ENCODE data around the gene MTHFR.

DNA sequence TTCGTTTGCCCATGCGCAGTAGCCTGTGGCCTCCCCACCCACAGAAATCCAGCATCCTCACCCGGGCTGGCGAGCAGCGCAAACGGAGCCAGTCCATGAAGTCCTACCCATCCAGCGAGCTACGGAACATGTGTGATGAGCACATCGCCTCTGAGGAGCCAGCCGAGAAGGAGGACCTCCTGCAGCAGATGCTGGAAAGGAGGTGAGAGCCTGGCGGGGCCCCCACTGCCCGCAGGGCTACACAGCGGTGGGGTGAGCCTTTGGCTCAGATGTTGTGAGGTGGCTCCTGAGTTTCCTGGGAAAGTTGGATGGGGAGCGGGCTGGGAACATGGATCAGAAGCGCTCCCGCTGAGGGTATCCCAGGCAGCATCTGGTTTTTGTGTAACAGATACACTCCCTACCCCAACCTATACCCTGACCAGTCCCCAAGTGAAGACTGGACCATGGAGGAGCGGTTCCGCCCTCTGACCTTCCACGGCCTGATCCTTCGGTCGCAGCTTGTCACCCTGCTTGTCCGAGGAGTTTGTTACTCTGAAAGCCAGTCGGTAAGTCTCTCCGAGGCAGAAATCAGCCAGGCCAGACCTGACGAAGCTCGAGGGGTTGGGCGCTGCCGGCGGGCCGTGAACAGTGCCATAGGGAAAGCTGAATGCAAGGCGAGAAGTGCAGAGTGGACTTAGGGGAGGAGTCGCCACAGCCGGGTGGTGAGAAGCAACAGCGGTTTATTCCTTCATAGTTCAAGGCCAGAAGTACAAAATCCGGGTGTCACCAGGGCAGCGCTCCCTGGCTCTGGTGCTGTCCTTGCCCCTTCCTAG lies 31.4 kb upstream of the MTHFR start:
- TF ChIP-seq, protein P1, sequence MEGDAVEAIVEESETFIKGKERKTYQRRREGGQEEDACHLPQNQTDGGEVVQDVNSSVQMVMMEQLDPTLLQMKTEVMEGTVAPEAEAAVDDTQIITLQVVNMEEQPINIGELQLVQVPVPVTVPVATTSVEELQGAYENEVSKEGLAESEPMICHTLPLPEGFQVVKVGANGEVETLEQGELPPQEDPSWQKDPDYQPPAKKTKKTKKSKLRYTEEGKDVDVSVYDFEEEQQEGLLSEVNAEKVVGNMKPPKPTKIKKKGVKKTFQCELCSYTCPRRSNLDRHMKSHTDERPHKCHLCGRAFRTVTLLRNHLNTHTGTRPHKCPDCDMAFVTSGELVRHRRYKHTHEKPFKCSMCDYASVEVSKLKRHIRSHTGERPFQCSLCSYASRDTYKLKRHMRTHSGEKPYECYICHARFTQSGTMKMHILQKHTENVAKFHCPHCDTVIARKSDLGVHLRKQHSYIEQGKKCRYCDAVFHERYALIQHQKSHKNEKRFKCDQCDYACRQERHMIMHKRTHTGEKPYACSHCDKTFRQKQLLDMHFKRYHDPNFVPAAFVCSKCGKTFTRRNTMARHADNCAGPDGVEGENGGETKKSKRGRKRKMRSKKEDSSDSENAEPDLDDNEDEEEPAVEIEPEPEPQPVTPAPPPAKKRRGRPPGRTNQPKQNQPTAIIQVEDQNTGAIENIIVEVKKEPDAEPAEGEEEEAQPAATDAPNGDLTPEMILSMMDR (IDR thresholded peaks at IDR 0.05) = no peak
- TF ChIP-seq POLR2AphosphoS5 (IDR thresholded peaks at IDR 0.05) (no peak), POLR2A (IDR thresholded peaks at IDR 0.05) (no peak), EP300 (IDR thresholded peaks at IDR 0.05) (no peak)

Measured in upper lobe of left lung (tissue), 4 donors.